OCI-LY3 (cell line): Measurements from ENCODE around the gene BPIFB3.

Experiments
- H2AFZ ChIP-seq: fragments of 200-600, 300-600 bp; shearing (Covaris generic); 2 replicates; pipeline ENCODE4 v1.6.0; 2014; ENCODE audit warnings: antibody characterized with exemption, low read depth, low read length
- H3K27ac ChIP-seq: fragments of 200-600, 300-600 bp; sonication (generic); 2 replicates; pipeline ENCODE4 v1.5.1; 2014; ENCODE audit warnings: mild to moderate bottlenecking, low read length, moderate library complexity, mixed read lengths
- H3K27me3 ChIP-seq: fragments of 200-600, 300-600 bp; sonication (generic); 2 replicates; pipeline ENCODE4 v1.6.1; 2014; ENCODE audit warnings: low read depth, low read length, mixed read lengths
- H3K36me3 ChIP-seq: fragments of 200-600, 300-600 bp; sonication (generic); replicated peaks from 2 replicates; pipeline ENCODE3; 2014; ENCODE audit warnings: low read depth, low read length, mixed read lengths
- H3K4me1 ChIP-seq: fragments of 300-600, 200-600 bp; sonication (generic); 2 replicates; pipeline ENCODE4 v1.6.1; 2014; ENCODE audit warnings: low read length, mixed read lengths
- H3K4me2 ChIP-seq: fragments of 200-600, 300-600 bp; sonication (generic); 2 replicates; pipeline ENCODE4 v1.6.1; 2014; ENCODE audit warnings: low read length, mixed read lengths
- H3K4me3 ChIP-seq: fragments of 300-600, 200-600 bp; sonication (generic); 2 replicates; pipeline ENCODE4 v1.5.1; 2014; ENCODE audit warnings: antibody characterized with exemption, mild to moderate bottlenecking, low read length, moderate library complexity
- H3K79me2 ChIP-seq: fragments of 300-600, 200-600 bp; shearing (Covaris generic); 2 replicates; pipeline ENCODE4 v1.6.1; 2014; ENCODE audit warnings: mild to moderate bottlenecking, low read length, mixed read lengths
- H3K9ac ChIP-seq: fragments of 300-600, 200-600 bp; shearing (Covaris generic); 2 replicates; pipeline ENCODE4 v1.6.0; 2014; ENCODE audit warnings: mild to moderate bottlenecking, low read length, moderate library complexity
- H3K9me3 ChIP-seq: fragments of 200-600, 300-600 bp; shearing (Covaris generic); 2 replicates; pipeline ENCODE4 v1.6.1; 2014; ENCODE audit warnings: low read length, mixed read lengths; ENCODE audit not compliant: insufficient read depth
- H4K20me1 ChIP-seq: fragments of 200-600, 300-600 bp; sonication (generic); 2 replicates; pipeline ENCODE4 v1.6.1; 2016; ENCODE audit warnings: low read length, mixed read lengths; ENCODE audit not compliant: insufficient read depth
- CTCF ChIP-seq: fragments of 200-600, 300-600 bp; sonication (generic); IDR thresholded peaks from 2 replicates; pipeline ENCODE4 v1.5.1; 2014; ENCODE audit warnings: antibody characterized with exemption, low read length, low read depth
- EZH2phosphoT487 ChIP-seq: fragments of 200-600 bp; shearing (Covaris generic); IDR thresholded peaks from 2 replicates; pipeline ENCODE4 v1.6.1; 2018; ENCODE audit warnings: antibody characterized with exemption, mixed run types, low read depth

Gene BPIFB3

GRCh38 chr20:33051333-33051732 lies 2.4 kb upstream of the BPIFB3 start:
- H4K20me1 ChIP-seq: no peaks in the 10 kb centered on the region
- H3K36me3 ChIP-seq: no peaks in the 10 kb centered on the region
- no peak overlapping the region for H3K4me2 ChIP-seq
- TF ChIP-seq CTCF (no peak), EZH2phosphoT487 (no peak)
- no peaks in the 10 kb centered on the region for H3K27me3 ChIP-seq
- no peaks in the 10 kb centered on the region for H3K9me3 ChIP-seq
- no peaks in the 10 kb centered on the region for H3K79me2 ChIP-seq
- H3K27ac ChIP-seq: no peak overlapping the region
- no peak overlapping the region for H3K4me3 ChIP-seq
- H2AFZ ChIP-seq: no peak overlapping the region
- H3K4me1 ChIP-seq: no peaks in the 10 kb centered on the region
- no peak overlapping the region for H3K9ac ChIP-seq

DNA sequence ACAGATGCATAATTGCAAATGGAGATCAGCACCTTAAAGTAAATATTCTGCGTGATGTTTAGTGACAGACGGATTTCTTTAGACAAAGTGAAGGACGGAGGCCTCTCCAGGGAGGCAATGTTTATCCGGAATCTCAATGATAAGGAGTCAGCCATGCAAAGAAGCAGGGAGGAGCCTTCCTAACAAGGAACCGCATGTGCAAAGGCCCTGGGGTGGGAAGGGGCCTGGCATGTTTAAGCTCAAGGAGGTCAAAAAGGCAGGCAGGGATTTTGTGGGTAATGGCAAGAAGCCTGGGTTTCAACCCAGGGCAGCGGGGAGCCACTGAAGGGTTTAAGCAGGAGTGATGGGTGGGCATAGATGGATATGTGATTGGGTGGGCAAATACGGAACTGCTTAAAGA lies 678 bp downstream of the BPIFB3 start:
- TF ChIP-seq CTCF (no peak), EZH2phosphoT487 (no peak)
- H3K27me3 ChIP-seq: no peaks in the 10 kb centered on the region
- H3K4me2 ChIP-seq: no peak overlapping the region
- H3K27ac ChIP-seq: no peak overlapping the region
- H3K36me3 ChIP-seq: no peaks in the 10 kb centered on the region
- H3K9ac ChIP-seq: no peak overlapping the region
- H2AFZ ChIP-seq: no peak overlapping the region
- no peaks in the 10 kb centered on the region for H3K79me2 ChIP-seq
- H3K4me3 ChIP-seq: no peak overlapping the region
- H3K9me3 ChIP-seq: no peaks in the 10 kb centered on the region
- H3K4me1 ChIP-seq: no peaks in the 10 kb centered on the region
- no peaks in the 10 kb centered on the region for H4K20me1 ChIP-seq

GRCh38 chr20:33054791-33055190 lies 1.1 kb downstream of the BPIFB3 start:
- no peak overlapping the region for H3K4me2 ChIP-seq
- no peak overlapping the region for H3K9ac ChIP-seq
- H4K20me1 ChIP-seq: no peaks in the 10 kb centered on the region
- H3K4me3 ChIP-seq: no peak overlapping the region
- no peaks in the 10 kb centered on the region for H3K36me3 ChIP-seq
- H3K9me3 ChIP-seq: no peaks in the 10 kb centered on the region
- H2AFZ ChIP-seq: no peak overlapping the region
- TF ChIP-seq EZH2phosphoT487 (no peak), CTCF (no peak)
- H3K27ac ChIP-seq: no peak overlapping the region
- no peaks in the 10 kb centered on the region for H3K27me3 ChIP-seq
- H3K4me1 ChIP-seq: no peaks in the 10 kb centered on the region
- H3K79me2 ChIP-seq: no peaks in the 10 kb centered on the region

GRCh38 chr20:33059136-33059535 lies 5.4 kb downstream of the BPIFB3 start:
- Histone ChIP-seq H3K27ac (no peak overlapping the region), H2AFZ (no peak overlapping the region), H3K9ac (no peak overlapping the region), H3K9me3 (no peaks in the 10 kb centered on the region), H3K4me1 (no peaks in the 10 kb centered on the region), H3K4me2 (no peak overlapping the region), H3K36me3 (no peaks in the 10 kb centered on the region), H4K20me1 (no peaks in the 10 kb centered on the region), H3K4me3 (no peak overlapping the region), H3K27me3 (no peaks in the 10 kb centered on the region), H3K79me2 (no peaks in the 10 kb centered on the region)
- TF ChIP-seq CTCF: no peak
- no peak for TF ChIP-seq EZH2phosphoT487
